GM10266 (cell line): ENCODE results near the gene MYMX.
"Not testable (repeated sequence)": the region's sequence is repeated elsewhere in the genome, so short reads cannot be mapped to it uniquely, and the experiment has no call there.

Experiments
- DNase-seq: peaks from one replicate; pipeline ENCODE4 v3.0.0; 2012; ENCODE audit errors: extremely low spot score
- CTCF ChIP-seq: IDR thresholded peaks from 2 replicates; pipeline ENCODE4 v1.5.1; 2012; ENCODE audit warnings: mild to moderate bottlenecking, low read depth; ENCODE audit not compliant: control insufficient read depth, insufficient read depth; ENCODE audit errors: missing control alignments

MYMX gene

GRCh38 chr6:44228433-44228832 is 11.7 kb downstream of the MYMX start:
- DNase-seq, result peak; percentile 5
- no peak for TF ChIP-seq CTCF

GRCh38 chr6:44228836-44229235 is 12.1 kb downstream of the MYMX start:
- peak; percentile 4 for DNase-seq

GRCh38 chr6:44229376-44230033 is 12.8 kb downstream of the MYMX start:
- no peak for TF ChIP-seq CTCF
- DNase-seq, result no peak

More at GRCh38 chr6:44228836-44229235, 12.1 kb downstream of the MYMX start:
- no peak for TF ChIP-seq CTCF

GRCh38 chr6:44230034-44230675 is 13.4 kb downstream of the MYMX start:
- no peak for DNase-seq
- TF ChIP-seq CTCF, result no peak

GRCh38 chr6:44231426-44231825 is 14.7 kb downstream of the MYMX start:
- DNase-seq, result not testable (repeated sequence)

GRCh38 chr6:44232676-44233566 is 16.2 kb downstream of the MYMX start:
- no peak for DNase-seq
- no peak for TF ChIP-seq CTCF

- no peak for TF ChIP-seq CTCF
- no peak for DNase-seq
Observed at GRCh38 chr6:44233567-44234100, 16.9 kb downstream of the MYMX start.
